WTC11 (cell line): Measurements from ENCODE around the gene UGT1A8. TPM values are rescaled to one million over a fixed set of nuclear protein-coding genes. Genes with fewer than 3 reads are reported as not detected.

ENCODE experiments used
- ATAC-seq: fragments of 200-7000 bp; cut with Tn5 transposase; 2 replicates; pipeline ENCODE4 v1.10.0; 2021; ENCODE audit warnings: mild to moderate bottlenecking, moderate library complexity
- CTCF ChIA-PET: fragments of 300-600 bp; sonication (Branson Sonifier 250); formaldehyde crosslinking; loops from one replicate; lab custom pipeline; 2021; ENCODE audit warnings: antibody characterized with exemption; lab: Charles Lee
- POLR2A ChIA-PET: fragments of 350-600 bp; sonication (Branson Sonifier 250); formaldehyde crosslinking; loops from one replicate; lab custom pipeline; 2021; ENCODE audit warnings: antibody characterized with exemption; lab: Charles Lee
- DNase-seq: peaks from one replicate; pipeline ENCODE4 v3.0.0; 2021; ENCODE audit warnings: low spot score
- H3K27ac Mint-ChIP-seq: 2 replicates; pipeline ENCODE4 v1.8.0; 2021; ENCODE audit warnings: mixed read lengths
- H3K27me3 Mint-ChIP-seq: 2 replicates; pipeline ENCODE4 v1.8.0; 2021; ENCODE audit warnings: low read depth, mild to moderate bottlenecking, moderate library complexity, mixed read lengths
- H3K36me3 Mint-ChIP-seq: 2 replicates; pipeline ENCODE4 v1.8.0; 2021; ENCODE audit warnings: mixed read lengths
- H3K4me1 Mint-ChIP-seq: 2 replicates; pipeline ENCODE4 v1.8.0; 2022; ENCODE audit warnings: mixed read lengths
- H3K4me3 Mint-ChIP-seq: 2 replicates; pipeline ENCODE4 v1.8.0; 2021; ENCODE audit warnings: mild to moderate bottlenecking, moderate library complexity, mixed read lengths
- H3K9me3 Mint-ChIP-seq: 2 replicates; pipeline ENCODE4 v1.8.0; 2021; ENCODE audit warnings: mixed read lengths
- CBFB ChIP-seq: sonication (generic); formaldehyde crosslinking; IDR thresholded peaks from 2 replicates; pipeline ENCODE4 v1.8.1; 2022; ENCODE audit warnings: mild to moderate bottlenecking, low read depth, missing genetic modification reagents
- CREB1 ChIP-seq: sonication (generic); formaldehyde crosslinking; IDR thresholded peaks from 2 replicates; pipeline ENCODE4 v1.8.0; 2023; ENCODE audit warnings: mild to moderate bottlenecking, missing genetic modification reagents
- ESRRA ChIP-seq: sonication (generic); formaldehyde crosslinking; IDR thresholded peaks from 2 replicates; pipeline ENCODE4 v1.8.1; 2022; ENCODE audit warnings: mild to moderate bottlenecking, missing genetic modification reagents, borderline replicate concordance
- FOXP1 ChIP-seq: sonication (generic); formaldehyde crosslinking; IDR thresholded peaks from 2 replicates; pipeline ENCODE4 v1.8.0; 2022; ENCODE audit warnings: missing genetic modification reagents, mild to moderate bottlenecking, moderate library complexity, borderline replicate concordance
- GRHL2 ChIP-seq: fragments of 250-450 bp; sonication (Bioruptor Pico); IDR thresholded peaks from 2 replicates; pipeline ENCODE4 v1.8.0; 2022; ENCODE audit warnings: mild to moderate bottlenecking, moderate library complexity; ENCODE audit not compliant: insufficient replicate concordance, severe bottlenecking
- JUN ChIP-seq: sonication (generic); formaldehyde crosslinking; IDR thresholded peaks from 2 replicates; pipeline ENCODE4 v1.8.0; 2023; ENCODE audit warnings: mild to moderate bottlenecking, missing genetic modification reagents
- NR1H2 ChIP-seq: sonication (generic); formaldehyde crosslinking; IDR thresholded peaks from 2 replicates; pipeline ENCODE4 v1.9.0; 2021; ENCODE audit warnings: mild to moderate bottlenecking, moderate library complexity, missing genetic modification reagents
- SMAD4 ChIP-seq: sonication (generic); formaldehyde crosslinking; IDR thresholded peaks from 2 replicates; pipeline ENCODE4 v1.8.0; 2022; ENCODE audit warnings: mild to moderate bottlenecking, missing genetic modification reagents
- SOX15 ChIP-seq: fragments of 250-450 bp; sonication (Bioruptor Pico); IDR thresholded peaks from 2 replicates; pipeline ENCODE4 v1.9.0; 2021; ENCODE audit warnings: mild to moderate bottlenecking
- TEAD1 ChIP-seq: sonication (generic); formaldehyde crosslinking; IDR thresholded peaks from 2 replicates; pipeline ENCODE4 v1.8.0; 2022; ENCODE audit warnings: mild to moderate bottlenecking, missing genetic modification reagents
- ZBTB21 ChIP-seq: sonication (generic); formaldehyde crosslinking; IDR thresholded peaks from 2 replicates; pipeline ENCODE4 v1.8.1; 2023; ENCODE audit warnings: mild to moderate bottlenecking, missing genetic modification reagents, borderline replicate concordance
- ZNF219 ChIP-seq: sonication (generic); formaldehyde crosslinking; IDR thresholded peaks from 2 replicates; pipeline ENCODE4 v1.8.0; 2023; ENCODE audit warnings: missing genetic modification reagents, mild to moderate bottlenecking, borderline replicate concordance
- ZNF416 ChIP-seq: fragments of 250-450 bp; sonication (Bioruptor Pico); IDR thresholded peaks from 2 replicates; pipeline ENCODE4 v1.9.0; 2021; ENCODE audit warnings: mild to moderate bottlenecking, inconsistent platforms
- total RNA-seq: library from RNA; stranded (reverse); gene quantifications from 3 replicates; pipeline ENCODE4 v1.2.3, GENCODE V29; 2021
- TF ChIP-seq, protein P1 (sequence below): sonication (generic); formaldehyde crosslinking; IDR thresholded peaks from 2 replicates; pipeline ENCODE4 v1.8.0; 2023; ENCODE audit warnings: missing genetic modification reagents, mild to moderate bottlenecking, borderline replicate concordance
- TF ChIP-seq, protein P2 (sequence below): sonication (generic); formaldehyde crosslinking; IDR thresholded peaks from 2 replicates; pipeline ENCODE4 v1.8.1; 2022; ENCODE audit warnings: mild to moderate bottlenecking, moderate library complexity, missing genetic modification reagents
- TF ChIP-seq, protein P3 (sequence below): fragments of 250-450 bp; sonication (Bioruptor Pico); IDR thresholded peaks from 2 replicates; pipeline ENCODE4 v2.1.2; 2022; ENCODE audit warnings: mild to moderate bottlenecking, moderate library complexity
- TF ChIP-seq, protein P4 (sequence below): fragments of 250-450 bp; sonication (Bioruptor Pico); IDR thresholded peaks from 2 replicates; pipeline ENCODE4 v1.9.0; 2021; ENCODE audit warnings: moderate library complexity, mild to moderate bottlenecking, inconsistent platforms, borderline replicate concordance
- TF ChIP-seq, protein P5 (sequence below): sonication (generic); formaldehyde crosslinking; IDR thresholded peaks from 2 replicates; pipeline ENCODE4 v1.8.0; 2022; ENCODE audit warnings: mild to moderate bottlenecking, missing genetic modification reagents
- TF ChIP-seq, protein P6 (sequence below): sonication (generic); formaldehyde crosslinking; IDR thresholded peaks from 2 replicates; pipeline ENCODE4 v1.8.0; 2023; ENCODE audit warnings: mild to moderate bottlenecking, missing genetic modification reagents

Gene UGT1A8
- total RNA-seq, 1 experiment from 2014 or later: 0.13 TPM

DNA sequence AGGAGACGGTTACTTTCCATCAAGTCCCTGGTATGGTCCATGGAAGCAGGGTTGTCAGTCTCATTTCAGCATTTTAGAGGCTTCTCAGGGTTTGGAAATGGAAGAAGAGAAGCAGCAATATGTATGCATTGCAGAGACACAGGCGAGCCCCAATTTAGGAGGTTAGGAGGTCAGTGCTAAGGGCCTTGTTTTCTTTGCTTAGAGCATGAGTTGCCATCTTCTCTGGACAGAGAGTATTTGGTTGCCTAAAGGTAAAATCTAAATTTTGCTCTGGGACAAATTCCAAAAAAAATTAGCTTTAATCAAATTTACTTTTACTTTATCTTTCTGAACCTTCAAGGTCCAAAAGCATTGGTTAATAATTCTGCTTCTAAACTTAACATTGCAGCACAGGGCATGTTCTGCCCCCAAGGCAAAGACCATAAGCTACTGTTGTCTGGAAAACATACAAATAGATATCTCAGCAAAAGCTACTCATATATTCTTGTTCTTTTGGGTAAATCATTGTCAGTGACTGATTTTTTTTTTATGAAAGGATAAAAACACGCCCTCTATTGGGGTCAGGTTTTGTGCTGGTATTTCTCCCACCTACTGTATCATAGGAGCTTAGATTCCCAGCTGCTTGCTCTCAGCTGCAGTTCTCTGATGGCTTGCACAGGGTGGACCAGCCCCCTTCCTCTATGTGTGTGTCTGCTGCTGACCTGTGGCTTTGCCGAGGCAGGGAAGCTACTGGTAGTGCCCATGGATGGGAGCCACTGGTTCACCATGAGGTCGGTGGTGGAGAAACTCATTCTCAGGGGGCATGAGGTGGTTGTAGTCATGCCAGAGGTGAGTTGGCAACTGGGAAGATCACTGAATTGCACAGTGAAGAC, 54.1 kb downstream of the UGT1A8 start, which contains the start of gene UGT1A9:
Gene UGT1A9, plus strand, starts transcription at position 609 of the 872 bp plus-strand sequence. Its CDS starts 37 bp downstream, at position 646.
- DNase-seq: no peak
- TF ChIP-seq TEAD1 (CRISPR knock-in tag) (no peak), ZNF416 (CRISPR knock-in tag) (no peak), FOXP1 (no peak), SMAD4 (CRISPR knock-in tag) (no peak), NR1H2 (no peak)
- TF ChIP-seq, protein P1, sequence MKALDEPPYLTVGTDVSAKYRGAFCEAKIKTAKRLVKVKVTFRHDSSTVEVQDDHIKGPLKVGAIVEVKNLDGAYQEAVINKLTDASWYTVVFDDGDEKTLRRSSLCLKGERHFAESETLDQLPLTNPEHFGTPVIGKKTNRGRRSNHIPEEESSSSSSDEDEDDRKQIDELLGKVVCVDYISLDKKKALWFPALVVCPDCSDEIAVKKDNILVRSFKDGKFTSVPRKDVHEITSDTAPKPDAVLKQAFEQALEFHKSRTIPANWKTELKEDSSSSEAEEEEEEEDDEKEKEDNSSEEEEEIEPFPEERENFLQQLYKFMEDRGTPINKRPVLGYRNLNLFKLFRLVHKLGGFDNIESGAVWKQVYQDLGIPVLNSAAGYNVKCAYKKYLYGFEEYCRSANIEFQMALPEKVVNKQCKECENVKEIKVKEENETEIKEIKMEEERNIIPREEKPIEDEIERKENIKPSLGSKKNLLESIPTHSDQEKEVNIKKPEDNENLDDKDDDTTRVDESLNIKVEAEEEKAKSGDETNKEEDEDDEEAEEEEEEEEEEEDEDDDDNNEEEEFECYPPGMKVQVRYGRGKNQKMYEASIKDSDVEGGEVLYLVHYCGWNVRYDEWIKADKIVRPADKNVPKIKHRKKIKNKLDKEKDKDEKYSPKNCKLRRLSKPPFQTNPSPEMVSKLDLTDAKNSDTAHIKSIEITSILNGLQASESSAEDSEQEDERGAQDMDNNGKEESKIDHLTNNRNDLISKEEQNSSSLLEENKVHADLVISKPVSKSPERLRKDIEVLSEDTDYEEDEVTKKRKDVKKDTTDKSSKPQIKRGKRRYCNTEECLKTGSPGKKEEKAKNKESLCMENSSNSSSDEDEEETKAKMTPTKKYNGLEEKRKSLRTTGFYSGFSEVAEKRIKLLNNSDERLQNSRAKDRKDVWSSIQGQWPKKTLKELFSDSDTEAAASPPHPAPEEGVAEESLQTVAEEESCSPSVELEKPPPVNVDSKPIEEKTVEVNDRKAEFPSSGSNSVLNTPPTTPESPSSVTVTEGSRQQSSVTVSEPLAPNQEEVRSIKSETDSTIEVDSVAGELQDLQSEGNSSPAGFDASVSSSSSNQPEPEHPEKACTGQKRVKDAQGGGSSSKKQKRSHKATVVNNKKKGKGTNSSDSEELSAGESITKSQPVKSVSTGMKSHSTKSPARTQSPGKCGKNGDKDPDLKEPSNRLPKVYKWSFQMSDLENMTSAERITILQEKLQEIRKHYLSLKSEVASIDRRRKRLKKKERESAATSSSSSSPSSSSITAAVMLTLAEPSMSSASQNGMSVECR (CRISPR knock-in tag): no peak
- TF ChIP-seq, protein P2, sequence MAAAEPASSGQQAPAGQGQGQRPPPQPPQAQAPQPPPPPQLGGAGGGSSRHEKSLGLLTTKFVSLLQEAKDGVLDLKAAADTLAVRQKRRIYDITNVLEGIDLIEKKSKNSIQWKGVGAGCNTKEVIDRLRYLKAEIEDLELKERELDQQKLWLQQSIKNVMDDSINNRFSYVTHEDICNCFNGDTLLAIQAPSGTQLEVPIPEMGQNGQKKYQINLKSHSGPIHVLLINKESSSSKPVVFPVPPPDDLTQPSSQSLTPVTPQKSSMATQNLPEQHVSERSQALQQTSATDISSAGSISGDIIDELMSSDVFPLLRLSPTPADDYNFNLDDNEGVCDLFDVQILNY (CRISPR knock-in tag): no peak
- TF ChIP-seq, all 79 proteins: peak for 0
- CTCF ChIA-PET: interaction anchor here (0.5 to 1.0 kb wide), 4 partner anchors 28 to 542 kb away, joined by 3 read pairs; no protein-coding TSS in a partner anchor
- Mint-ChIP-seq H3K9me3 (peaks cover 9% of the 10 kb centered on the region), H3K4me3 (no peak within 1 kb of the TSS), H3K4me1 (peaks cover 7% of the 10 kb centered on the region), H3K27me3 (no peaks in the 10 kb centered on the region), H3K36me3 (no peaks in the 10 kb centered on the region), H3K27ac (no peak within 1 kb of the TSS)
- ATAC-seq: no peak
- POLR2A ChIA-PET: no interaction called here

DNA sequence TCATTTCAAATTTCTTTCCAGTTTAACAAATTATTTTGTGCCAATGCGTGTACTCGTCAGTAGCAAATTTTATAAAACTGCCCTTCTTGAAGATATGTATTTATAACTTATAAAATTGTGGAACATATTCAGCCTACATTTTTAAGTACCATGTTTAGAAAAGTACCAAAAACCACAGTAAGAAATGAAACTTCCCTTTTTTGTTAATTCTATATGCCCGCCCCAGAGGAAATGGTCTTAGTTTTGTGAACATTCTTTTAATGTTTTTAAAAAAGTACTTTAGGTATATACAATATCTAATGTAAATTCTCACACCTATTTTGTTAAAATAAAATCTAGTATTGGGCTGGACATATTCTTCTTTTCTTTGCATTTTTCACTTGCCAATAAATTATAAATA, 55.5 kb downstream of the UGT1A8 start:
- ATAC-seq: no peak
- TF ChIP-seq, protein P3, sequence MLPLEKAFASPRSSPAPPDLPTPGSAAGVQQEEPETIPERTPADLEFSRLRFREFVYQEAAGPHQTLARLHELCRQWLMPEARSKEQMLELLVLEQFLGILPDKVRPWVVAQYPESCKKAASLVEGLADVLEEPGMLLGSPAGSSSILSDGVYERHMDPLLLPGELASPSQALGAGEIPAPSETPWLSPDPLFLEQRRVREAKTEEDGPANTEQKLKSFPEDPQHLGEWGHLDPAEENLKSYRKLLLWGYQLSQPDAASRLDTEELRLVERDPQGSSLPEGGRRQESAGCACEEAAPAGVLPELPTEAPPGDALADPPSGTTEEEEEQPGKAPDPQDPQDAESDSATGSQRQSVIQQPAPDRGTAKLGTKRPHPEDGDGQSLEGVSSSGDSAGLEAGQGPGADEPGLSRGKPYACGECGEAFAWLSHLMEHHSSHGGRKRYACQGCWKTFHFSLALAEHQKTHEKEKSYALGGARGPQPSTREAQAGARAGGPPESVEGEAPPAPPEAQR (CRISPR knock-in tag): no peak
- TF ChIP-seq ZNF219 (CRISPR knock-in tag): no peak
- TF ChIP-seq, all 79 proteins: peak for 0
- ChIA-PET POLR2A (no interaction called here), CTCF (no interaction called here)
- H3K27ac Mint-ChIP-seq: no peak overlapping the region
- no peaks in the 10 kb centered on the region for H3K36me3 Mint-ChIP-seq
- no peak for DNase-seq
- H3K9me3 Mint-ChIP-seq: peaks cover 9% of the 10 kb centered on the region
- peaks cover 7% of the 10 kb centered on the region for H3K4me1 Mint-ChIP-seq
- H3K27me3 Mint-ChIP-seq: no peaks in the 10 kb centered on the region
- no peak overlapping the region for H3K4me3 Mint-ChIP-seq

DNA sequence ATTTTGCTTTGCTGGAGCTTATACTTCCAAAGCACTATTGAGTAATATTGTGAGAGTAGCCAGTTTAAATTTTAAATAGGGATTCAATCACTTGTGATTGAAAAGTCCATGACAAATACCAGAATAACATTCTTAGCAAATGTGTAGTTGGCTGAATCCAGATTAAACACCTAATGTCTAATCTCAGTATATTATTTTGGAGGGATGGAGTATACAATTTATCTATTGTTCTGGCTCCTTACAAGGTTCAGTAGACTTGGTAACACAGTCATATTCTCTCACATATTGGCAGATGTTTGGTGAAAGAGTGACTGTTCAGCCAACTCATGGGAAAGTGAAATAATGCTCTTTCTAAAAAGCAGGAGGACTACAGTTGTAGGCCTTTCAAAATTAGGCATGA, 56.5 kb downstream of the UGT1A8 start:
- no peak overlapping the region for H3K4me3 Mint-ChIP-seq
- CTCF ChIA-PET: no interaction called here
- ATAC-seq (no peak), DNase-seq (no peak)
- peaks cover 7% of the 10 kb centered on the region for H3K4me1 Mint-ChIP-seq
- peaks cover under 1% of the 10 kb centered on the region for H3K9me3 Mint-ChIP-seq
- POLR2A ChIA-PET: no interaction called here
- 0 out of 2 replicates have a peak, but pooled peaks cover 1% of the 10 kb centered on the region for H3K27me3 Mint-ChIP-seq
- H3K36me3 Mint-ChIP-seq: no peaks in the 10 kb centered on the region
- H3K27ac Mint-ChIP-seq: no peak overlapping the region
- TF ChIP-seq CREB1 (CRISPR knock-in tag) (no peak), CBFB (CRISPR knock-in tag) (no peak), SOX15 (CRISPR knock-in tag) (no peak), JUN (CRISPR knock-in tag) (no peak), GRHL2 (CRISPR knock-in tag) (no peak), ZBTB21 (CRISPR knock-in tag) (no peak), SMAD4 (CRISPR knock-in tag) (no peak), ESRRA (no peak)
- TF ChIP-seq, protein P4, sequence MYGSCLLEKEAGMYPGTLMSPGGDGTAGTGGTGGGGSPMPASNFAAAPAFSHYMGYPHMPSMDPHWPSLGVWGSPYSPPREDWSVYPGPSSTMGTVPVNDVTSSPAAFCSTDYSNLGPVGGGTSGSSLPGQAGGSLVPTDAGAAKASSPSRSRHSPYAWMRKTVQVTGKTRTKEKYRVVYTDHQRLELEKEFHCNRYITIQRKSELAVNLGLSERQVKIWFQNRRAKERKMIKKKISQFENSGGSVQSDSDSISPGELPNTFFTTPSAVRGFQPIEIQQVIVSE (CRISPR knock-in tag): no peak
- TF ChIP-seq, protein P5, sequence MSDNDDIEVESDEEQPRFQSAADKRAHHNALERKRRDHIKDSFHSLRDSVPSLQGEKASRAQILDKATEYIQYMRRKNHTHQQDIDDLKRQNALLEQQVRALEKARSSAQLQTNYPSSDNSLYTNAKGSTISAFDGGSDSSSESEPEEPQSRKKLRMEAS (CRISPR knock-in tag): no peak
- TF ChIP-seq, protein P6, sequence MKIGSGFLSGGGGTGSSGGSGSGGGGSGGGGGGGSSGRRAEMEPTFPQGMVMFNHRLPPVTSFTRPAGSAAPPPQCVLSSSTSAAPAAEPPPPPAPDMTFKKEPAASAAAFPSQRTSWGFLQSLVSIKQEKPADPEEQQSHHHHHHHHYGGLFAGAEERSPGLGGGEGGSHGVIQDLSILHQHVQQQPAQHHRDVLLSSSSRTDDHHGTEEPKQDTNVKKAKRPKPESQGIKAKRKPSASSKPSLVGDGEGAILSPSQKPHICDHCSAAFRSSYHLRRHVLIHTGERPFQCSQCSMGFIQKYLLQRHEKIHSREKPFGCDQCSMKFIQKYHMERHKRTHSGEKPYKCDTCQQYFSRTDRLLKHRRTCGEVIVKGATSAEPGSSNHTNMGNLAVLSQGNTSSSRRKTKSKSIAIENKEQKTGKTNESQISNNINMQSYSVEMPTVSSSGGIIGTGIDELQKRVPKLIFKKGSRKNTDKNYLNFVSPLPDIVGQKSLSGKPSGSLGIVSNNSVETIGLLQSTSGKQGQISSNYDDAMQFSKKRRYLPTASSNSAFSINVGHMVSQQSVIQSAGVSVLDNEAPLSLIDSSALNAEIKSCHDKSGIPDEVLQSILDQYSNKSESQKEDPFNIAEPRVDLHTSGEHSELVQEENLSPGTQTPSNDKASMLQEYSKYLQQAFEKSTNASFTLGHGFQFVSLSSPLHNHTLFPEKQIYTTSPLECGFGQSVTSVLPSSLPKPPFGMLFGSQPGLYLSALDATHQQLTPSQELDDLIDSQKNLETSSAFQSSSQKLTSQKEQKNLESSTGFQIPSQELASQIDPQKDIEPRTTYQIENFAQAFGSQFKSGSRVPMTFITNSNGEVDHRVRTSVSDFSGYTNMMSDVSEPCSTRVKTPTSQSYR: no peak
